WERI-Rb-1 (cell line): ENCODE data around the gene MAN1A1.

Experiments
- DNase-seq: peaks from one replicate; pipeline ENCODE4 v3.0.0-alpha.2; 2020
- H3K27ac ChIP-seq: fragments of 250-450 bp; sonication (Bioruptor Pico); 2 replicates; pipeline ENCODE4 v1.5.1; 2020; ENCODE audit warnings: mild to moderate bottlenecking, moderate library complexity
- H3K27me3 ChIP-seq: fragments of 250-450 bp; sonication (Bioruptor Pico); 2 replicates; pipeline ENCODE4 v1.5.1; 2021; ENCODE audit warnings: mild to moderate bottlenecking, low read depth, moderate library complexity; ENCODE audit not compliant: insufficient read depth, severe bottlenecking
- H3K36me3 ChIP-seq: fragments of 250-450 bp; sonication (Bioruptor Pico); 2 replicates; pipeline ENCODE4 v1.5.1; 2020; ENCODE audit warnings: mild to moderate bottlenecking, moderate library complexity
- H3K4me3 ChIP-seq: 2 replicates; pipeline ENCODE4 v1.5.1; 2011; ENCODE audit warnings: low read depth, mild to moderate bottlenecking, control low read depth, low read length
- H3K9me3 ChIP-seq: fragments of 250-450 bp; sonication (Bioruptor Pico); 2 replicates; pipeline ENCODE4 v1.5.1; 2021; ENCODE audit warnings: mild to moderate bottlenecking, moderate library complexity; ENCODE audit not compliant: severe bottlenecking
- CTCF ChIP-seq: IDR thresholded peaks from 2 replicates; pipeline ENCODE4 v1.5.1; 2011; ENCODE audit warnings: low read depth, mild to moderate bottlenecking, control low read depth, inconsistent platforms, low read length

The MAN1A1 gene

DNA sequence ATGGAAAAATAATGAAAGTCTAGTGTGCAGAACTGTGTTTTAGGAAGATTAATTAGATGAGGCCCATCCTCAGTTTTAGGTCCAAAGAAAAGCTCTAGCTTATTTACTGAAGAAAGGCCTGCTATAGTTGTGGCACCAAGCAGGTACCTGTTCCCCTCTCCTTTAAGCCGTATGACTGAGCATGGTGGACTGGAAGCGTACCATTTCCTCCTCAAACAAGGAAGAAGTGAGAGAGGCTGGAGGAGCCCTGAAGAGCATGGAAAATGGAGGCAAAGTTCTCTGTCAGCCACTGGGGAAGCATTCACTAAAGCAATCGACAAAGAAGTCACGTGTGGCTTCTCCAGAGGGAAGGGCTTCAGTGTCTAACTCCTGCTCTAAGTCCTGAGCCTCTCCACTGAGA, 100.2 kb downstream of the MAN1A1 start:
- no peaks in the 10 kb centered on the region for H3K36me3 ChIP-seq
- DNase-seq: no peak
- no peak for TF ChIP-seq CTCF
- H3K9me3 ChIP-seq: no peaks in the 10 kb centered on the region
- H3K4me3 ChIP-seq: no peak overlapping the region
- no peaks in the 10 kb centered on the region for H3K27me3 ChIP-seq
- H3K27ac ChIP-seq: no peak overlapping the region

DNA sequence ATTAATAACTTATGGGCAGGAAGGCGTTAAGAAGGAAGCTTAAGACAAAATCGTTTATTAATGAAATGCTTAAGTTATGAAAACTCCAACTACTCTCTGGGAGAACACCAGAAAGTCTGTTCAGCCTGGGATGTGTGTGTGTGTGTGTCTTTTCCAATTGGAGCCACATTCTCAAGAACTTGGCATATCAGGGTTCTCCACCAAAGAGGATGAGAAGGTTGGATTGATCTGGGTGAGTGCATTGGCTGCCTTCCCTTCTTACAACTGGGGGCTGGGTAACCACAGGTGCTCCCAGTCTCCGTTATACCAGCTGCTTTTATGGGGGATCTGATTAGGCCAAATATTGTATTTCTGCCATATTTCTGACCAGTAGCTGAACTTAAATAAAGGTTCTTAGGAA, 102.1 kb downstream of the MAN1A1 start:
- H3K4me3 ChIP-seq: no peak overlapping the region
- no peaks in the 10 kb centered on the region for H3K27me3 ChIP-seq
- no peaks in the 10 kb centered on the region for H3K9me3 ChIP-seq
- no peaks in the 10 kb centered on the region for H3K36me3 ChIP-seq
- no peak overlapping the region for H3K27ac ChIP-seq
- no peak for TF ChIP-seq CTCF
- no peak for DNase-seq

DNA sequence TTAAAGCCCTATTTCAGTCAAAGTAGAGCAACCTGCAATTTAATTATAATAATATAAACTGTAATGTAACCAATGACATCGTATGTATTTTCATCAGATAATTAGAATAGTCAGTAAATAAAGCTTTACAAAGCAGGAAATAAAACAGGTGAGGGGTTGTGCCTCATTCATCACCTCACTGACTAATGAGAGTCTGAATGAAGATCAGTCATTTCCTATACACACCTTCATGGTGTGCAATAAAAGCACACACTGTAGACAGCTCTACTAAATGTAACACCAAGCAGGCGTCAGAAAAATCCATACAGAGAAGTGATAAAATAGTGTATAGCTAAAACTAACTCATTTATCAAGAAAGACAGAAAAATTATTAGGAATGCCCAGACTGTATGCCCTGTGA, 105.9 kb downstream of the MAN1A1 start:
- no peak for TF ChIP-seq CTCF
- Histone ChIP-seq H3K27ac (no peak overlapping the region), H3K4me3 (no peak overlapping the region), H3K36me3 (no peaks in the 10 kb centered on the region), H3K27me3 (no peaks in the 10 kb centered on the region), H3K9me3 (no peaks in the 10 kb centered on the region)
- no peak for DNase-seq

DNA sequence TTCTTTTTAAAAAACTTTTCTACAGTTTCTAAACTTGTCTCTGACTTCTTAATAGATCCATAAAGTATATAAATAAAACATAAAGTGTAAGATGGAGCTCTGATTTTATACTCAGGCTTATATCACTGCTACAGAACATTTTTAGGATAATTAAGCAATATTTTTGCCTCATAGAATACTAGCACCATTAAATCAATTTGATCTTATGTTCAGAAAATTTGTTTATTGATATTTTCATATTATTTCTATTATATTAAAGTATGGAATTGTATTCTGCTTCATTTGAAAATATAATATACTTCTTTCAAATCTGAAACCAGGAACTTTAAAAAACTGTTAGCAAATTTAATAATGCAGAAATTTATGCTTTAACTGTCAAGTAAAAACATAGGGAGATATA, 106.5 kb downstream of the MAN1A1 start:
- Histone ChIP-seq H3K27ac (no peak overlapping the region), H3K36me3 (no peaks in the 10 kb centered on the region), H3K9me3 (no peaks in the 10 kb centered on the region), H3K4me3 (no peak overlapping the region), H3K27me3 (no peaks in the 10 kb centered on the region)
- no peak for DNase-seq
- no peak for TF ChIP-seq CTCF

GRCh38 chr6:119241540-119242309, 107.8 kb downstream of the MAN1A1 start:
- H3K9me3 ChIP-seq: no peaks in the 10 kb centered on the region
- H3K4me3 ChIP-seq: no peak overlapping the region
- no peaks in the 10 kb centered on the region for H3K36me3 ChIP-seq
- H3K27ac ChIP-seq: no peak overlapping the region
- DNase-seq: no peak
- no peak for TF ChIP-seq CTCF
- no peaks in the 10 kb centered on the region for H3K27me3 ChIP-seq

DNA sequence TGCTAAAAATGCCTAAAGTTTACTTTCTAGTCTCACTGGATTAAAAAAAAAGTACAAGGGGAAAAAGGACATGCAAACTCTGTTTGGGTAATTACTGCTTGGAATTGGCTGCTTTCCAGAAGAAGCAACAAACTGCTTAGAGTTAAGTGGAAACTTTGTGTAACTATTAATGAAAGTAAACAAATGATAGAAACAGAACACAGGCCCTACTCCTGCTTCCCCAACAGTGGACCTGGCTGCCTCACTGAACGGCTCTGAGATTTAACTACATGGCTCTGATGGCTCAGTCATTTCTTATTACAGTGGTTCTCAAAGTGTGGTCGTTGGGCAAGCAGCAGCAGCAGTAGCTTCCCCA, 108.5 kb downstream of the MAN1A1 start:
- no peaks in the 10 kb centered on the region for H3K36me3 ChIP-seq
- no peak for DNase-seq

More for the DNA sequence above, 108.5 kb downstream of the MAN1A1 start:
- Histone ChIP-seq H3K9me3 (no peaks in the 10 kb centered on the region), H3K4me3 (no peak overlapping the region), H3K27ac (no peak overlapping the region), H3K27me3 (no peaks in the 10 kb centered on the region)
- TF ChIP-seq CTCF: no peak
